GM12892 (cell line): Measurements from ENCODE around the gene RASL10B.

ENCODE experiments used
- POLR2A ChIP-seq: IDR thresholded peaks from 2 replicates; pipeline ENCODE4 v1.6.1; 2011; ENCODE audit warnings: low read depth, low read length, control low read depth
- POLR2AphosphoS5 ChIP-seq: IDR thresholded peaks from 2 replicates; pipeline ENCODE4 v1.6.1; 2011; ENCODE audit warnings: low read depth, low read length, control low read depth

DNA sequence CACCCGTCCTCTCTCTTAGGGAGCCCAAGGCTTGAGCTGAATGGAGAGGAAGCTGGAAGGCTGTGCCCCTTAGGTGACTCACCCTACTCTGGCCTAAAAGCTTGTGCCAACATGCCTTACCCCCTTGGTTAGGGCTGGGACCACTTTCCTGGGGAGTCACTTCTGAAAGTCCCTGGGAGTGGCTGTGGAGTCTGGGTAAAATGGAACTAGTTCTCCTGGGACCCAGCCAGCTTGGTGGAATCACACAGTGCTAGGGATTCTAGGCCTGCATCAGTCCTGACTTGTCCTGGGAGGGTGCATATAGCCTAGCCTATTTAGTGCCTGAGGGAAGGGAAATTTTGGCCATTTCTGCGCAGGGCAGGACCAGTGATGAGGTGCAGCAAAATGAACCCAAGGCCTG lies 53.5 kb downstream of the RASL10B start:
- TF ChIP-seq POLR2A, result no peak
- TF ChIP-seq POLR2AphosphoS5, result no peak
